ENCODE measurements around the gene NBDY. TPM values are rescaled to one million over a fixed set of nuclear protein-coding genes. Genes with fewer than 3 reads are reported as not detected.

Gene NBDY
- total RNA-seq, 1 experiment from 2014 or later: 53.1 TPM

DNA sequence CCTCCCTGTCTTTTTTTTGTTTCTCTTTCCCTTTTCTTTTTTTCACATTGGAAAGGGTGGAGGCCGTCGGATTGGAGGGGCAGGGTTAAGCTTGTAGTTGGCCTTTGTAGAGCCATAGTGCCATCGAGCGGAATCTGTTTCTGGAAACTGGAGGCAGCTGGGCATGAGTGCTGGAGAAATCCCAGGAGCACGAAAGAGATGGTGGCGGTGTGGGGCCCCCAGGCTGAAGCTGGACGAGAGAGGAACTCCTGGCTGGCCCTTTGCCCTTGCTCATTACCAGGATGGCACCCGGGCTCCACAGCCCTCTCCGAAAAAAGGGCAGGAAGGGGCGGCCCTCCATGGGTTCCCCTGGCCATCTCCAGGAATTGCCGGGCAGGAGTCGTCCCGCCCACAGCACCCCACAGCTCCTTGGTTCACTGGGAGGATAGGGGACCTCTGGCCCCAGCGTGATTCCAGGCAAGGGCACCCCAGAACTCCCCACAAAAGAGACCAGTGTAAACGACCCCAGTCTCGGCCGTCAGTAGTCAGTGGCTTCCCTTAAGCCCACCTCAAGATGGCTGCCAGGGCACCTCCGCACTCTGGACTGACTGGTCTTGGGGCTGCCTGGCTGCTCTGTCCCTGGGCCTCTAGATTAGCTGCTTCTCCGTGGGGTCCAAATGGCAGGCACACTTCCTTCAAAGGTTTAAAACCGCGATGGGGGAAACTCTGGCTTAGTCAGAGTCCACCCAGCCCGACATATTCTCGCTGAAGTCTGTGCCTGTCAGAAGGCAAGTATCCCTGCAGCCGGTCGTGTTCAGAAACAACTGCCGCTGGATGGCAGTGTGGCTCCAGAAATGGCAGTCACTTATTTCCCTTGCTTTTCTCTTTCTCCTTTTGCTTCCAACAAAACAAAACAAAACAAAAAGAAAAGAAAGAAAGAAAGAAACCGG lies 74.1 kb downstream of the NBDY start:
- Histone ChIP-seq H3K36me3 (ENCODE audit: insufficient read depth, low read length, poor library complexity, severe bottlenecking) (no peaks in the 10 kb centered on the region), H3K4me3 (ENCODE audit: low read depth, low read length, poor library complexity, severe bottlenecking) (peak overlapping the region; percentile 47)

GRCh38 chrX:56803850-56804681 lies 75.0 kb downstream of the NBDY start:
- no peaks in the 10 kb centered on the region for H3K36me3 ChIP-seq (ENCODE audit: insufficient read depth, low read length, poor library complexity, severe bottlenecking)
- H3K9me3 ChIP-seq (ENCODE audit: low read depth, low read length, poor library complexity, severe bottlenecking): no peaks in the 10 kb centered on the region
- BruUV-seq (replicated peaks): no TSS peak
- no peaks in the 10 kb centered on the region for H3K27me3 ChIP-seq (replicated peaks; ENCODE audit: insufficient read depth, low read depth, low read length, poor library complexity)
- no peak for DNase-seq (ENCODE audit: low spot score)
- intact Hi-C loops (cut with micrococcal nuclease; ENCODE audit: unreplicated experiment): loop anchor here (1.0 to 10.0 kb wide), 5 partner anchors 174 to 1221 kb away; no protein-coding TSS in a partner anchor
- no peak overlapping the region for H3K4me3 ChIP-seq (ENCODE audit: low read depth, low read length, poor library complexity, severe bottlenecking)
- H3K4me1 ChIP-seq (ENCODE audit: insufficient read depth, low read length, poor library complexity, severe bottlenecking): no peaks in the 10 kb centered on the region
- H3K27ac ChIP-seq (ENCODE audit: low read depth, low read length, poor library complexity, severe bottlenecking): peak overlapping the region; percentile 79
- TF ChIP-seq CTCF (conservative IDR thresholded peaks at IDR 0.05; ENCODE audit: low read depth, low read length) (no peak), EZH2 (IDR thresholded peaks at IDR 0.05; ENCODE audit: borderline replicate concordance, low read depth, low read length, poor library complexity, severe bottlenecking) (no peak)
- ChIA-PET CTCF (interaction anchor here (1.5 kb wide), 1 partner anchor 174 kb away, joined by 4 read pairs; no protein-coding TSS in a partner anchor), POLR2A (ENCODE audit: low non-redundant PET) (no interaction called here)

More for the DNA sequence above, 74.1 kb downstream of the NBDY start:
- CTCF ChIA-PET: interaction anchor here (1.5 kb wide), 1 partner anchor 175 kb away, joined by 4 read pairs; no protein-coding TSS in a partner anchor
- no TSS peak for BruUV-seq (replicated peaks)
- no peak for TF ChIP-seq EZH2 (IDR thresholded peaks at IDR 0.05; ENCODE audit: borderline replicate concordance, low read depth, low read length, poor library complexity, severe bottlenecking)
- peak; percentile 79 for TF ChIP-seq CTCF (conservative IDR thresholded peaks at IDR 0.05; ENCODE audit: low read depth, low read length)
- intact Hi-C loops (cut with micrococcal nuclease; ENCODE audit: unreplicated experiment): loop anchor here (1.0 to 10.0 kb wide), 5 partner anchors 175 to 1222 kb away; no protein-coding TSS in a partner anchor
- Histone ChIP-seq H3K9me3 (ENCODE audit: low read depth, low read length, poor library complexity, severe bottlenecking) (no peaks in the 10 kb centered on the region), H3K27me3 (replicated peaks; ENCODE audit: insufficient read depth, low read depth, low read length, poor library complexity) (no peaks in the 10 kb centered on the region), H3K27ac (ENCODE audit: low read depth, low read length, poor library complexity, severe bottlenecking) (peak overlapping the region; percentile 79), H3K4me1 (ENCODE audit: insufficient read depth, low read length, poor library complexity, severe bottlenecking) (no peaks in the 10 kb centered on the region)
- peak; percentile 80 for DNase-seq (ENCODE audit: low spot score)
- POLR2A ChIA-PET (ENCODE audit: low non-redundant PET): no interaction called here

GRCh38 chrX:56804867-56805266 lies 75.8 kb downstream of the NBDY start:
- no peaks in the 10 kb centered on the region for H3K27me3 ChIP-seq (replicated peaks; ENCODE audit: insufficient read depth, low read depth, low read length, poor library complexity)
- no peak for TF ChIP-seq EZH2 (IDR thresholded peaks at IDR 0.05; ENCODE audit: borderline replicate concordance, low read depth, low read length, poor library complexity, severe bottlenecking)
- no peak for TF ChIP-seq CTCF (conservative IDR thresholded peaks at IDR 0.05; ENCODE audit: low read depth, low read length)
- no peaks in the 10 kb centered on the region for H3K36me3 ChIP-seq (ENCODE audit: insufficient read depth, low read length, poor library complexity, severe bottlenecking)
- ChIA-PET POLR2A (ENCODE audit: low non-redundant PET) (no interaction called here), CTCF (no interaction called here)
- intact Hi-C loops (cut with micrococcal nuclease; ENCODE audit: unreplicated experiment): loop anchor here (10.0 kb wide), 4 partner anchors 650 to 1220 kb away; no protein-coding TSS in a partner anchor
- no peak for DNase-seq (ENCODE audit: low spot score)
- no peak overlapping the region for H3K27ac ChIP-seq (ENCODE audit: low read depth, low read length, poor library complexity, severe bottlenecking)
- no peaks in the 10 kb centered on the region for H3K9me3 ChIP-seq (ENCODE audit: low read depth, low read length, poor library complexity, severe bottlenecking)
- no peak overlapping the region for H3K4me3 ChIP-seq (ENCODE audit: low read depth, low read length, poor library complexity, severe bottlenecking)
- H3K4me1 ChIP-seq (ENCODE audit: insufficient read depth, low read length, poor library complexity, severe bottlenecking): no peaks in the 10 kb centered on the region
- BruUV-seq (replicated peaks): no TSS peak

Measured in A673 (cell line).